PFSK-1 (cell line): ENCODE results near the gene ELP2.

Source experiments
- POLR2AphosphoS5 ChIP-seq: IDR thresholded peaks from 2 replicates; pipeline ENCODE4 v1.6.1; 2012; ENCODE audit warnings: low read depth, mild to moderate bottlenecking, control low read depth, low read length, moderate library complexity
- TAF1 ChIP-seq: IDR thresholded peaks from 2 replicates; pipeline ENCODE4 v1.6.1; 2012; ENCODE audit warnings: low read length, control low read depth, borderline replicate concordance; ENCODE audit not compliant: insufficient read depth
- TF ChIP-seq, protein P1 (sequence below), 2 experiments: IDR thresholded peaks; 2 replicates each; pipeline versions ENCODE4 v1.6.1 to v1.8.0; 2011 to 2012; ENCODE audit warnings: low read depth in 2 of 2, low read length in 2 of 2, control low read depth in 1 of 2, inconsistent platforms in 1 of 2, mild to moderate bottlenecking in 1 of 2, moderate library complexity in 1 of 2; ENCODE audit not compliant: insufficient read depth in 1 of 2

DNA sequence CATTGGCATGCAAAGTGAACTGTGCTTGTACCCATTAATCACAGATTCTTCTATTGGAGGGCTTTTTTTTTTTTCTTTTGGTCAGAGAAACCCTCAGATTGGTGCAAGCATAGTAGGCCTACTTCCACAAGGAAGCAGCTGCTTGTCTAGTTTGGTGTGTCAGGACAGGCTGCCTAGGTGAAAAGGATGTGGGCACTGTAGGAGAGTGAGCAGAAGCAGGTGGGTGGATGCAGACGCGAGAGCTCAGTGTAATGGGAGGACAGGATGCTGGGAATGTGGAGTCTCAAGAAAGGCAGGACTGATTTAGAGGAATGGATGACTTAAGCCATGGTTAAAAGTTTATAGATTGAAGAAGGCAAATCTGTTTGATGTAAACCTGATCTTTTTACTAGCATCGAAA, 3.1 kb downstream of the ELP2 start:
- no peak for TF ChIP-seq TAF1
- no peak for TF ChIP-seq POLR2AphosphoS5
- TF ChIP-seq, protein P1, sequence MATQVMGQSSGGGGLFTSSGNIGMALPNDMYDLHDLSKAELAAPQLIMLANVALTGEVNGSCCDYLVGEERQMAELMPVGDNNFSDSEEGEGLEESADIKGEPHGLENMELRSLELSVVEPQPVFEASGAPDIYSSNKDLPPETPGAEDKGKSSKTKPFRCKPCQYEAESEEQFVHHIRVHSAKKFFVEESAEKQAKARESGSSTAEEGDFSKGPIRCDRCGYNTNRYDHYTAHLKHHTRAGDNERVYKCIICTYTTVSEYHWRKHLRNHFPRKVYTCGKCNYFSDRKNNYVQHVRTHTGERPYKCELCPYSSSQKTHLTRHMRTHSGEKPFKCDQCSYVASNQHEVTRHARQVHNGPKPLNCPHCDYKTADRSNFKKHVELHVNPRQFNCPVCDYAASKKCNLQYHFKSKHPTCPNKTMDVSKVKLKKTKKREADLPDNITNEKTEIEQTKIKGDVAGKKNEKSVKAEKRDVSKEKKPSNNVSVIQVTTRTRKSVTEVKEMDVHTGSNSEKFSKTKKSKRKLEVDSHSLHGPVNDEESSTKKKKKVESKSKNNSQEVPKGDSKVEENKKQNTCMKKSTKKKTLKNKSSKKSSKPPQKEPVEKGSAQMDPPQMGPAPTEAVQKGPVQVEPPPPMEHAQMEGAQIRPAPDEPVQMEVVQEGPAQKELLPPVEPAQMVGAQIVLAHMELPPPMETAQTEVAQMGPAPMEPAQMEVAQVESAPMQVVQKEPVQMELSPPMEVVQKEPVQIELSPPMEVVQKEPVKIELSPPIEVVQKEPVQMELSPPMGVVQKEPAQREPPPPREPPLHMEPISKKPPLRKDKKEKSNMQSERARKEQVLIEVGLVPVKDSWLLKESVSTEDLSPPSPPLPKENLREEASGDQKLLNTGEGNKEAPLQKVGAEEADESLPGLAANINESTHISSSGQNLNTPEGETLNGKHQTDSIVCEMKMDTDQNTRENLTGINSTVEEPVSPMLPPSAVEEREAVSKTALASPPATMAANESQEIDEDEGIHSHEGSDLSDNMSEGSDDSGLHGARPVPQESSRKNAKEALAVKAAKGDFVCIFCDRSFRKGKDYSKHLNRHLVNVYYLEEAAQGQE (IDR thresholded peaks at IDR 0.05; ENCODE audit: insufficient read depth in 1 of 2, low read depth in 2 of 2, low read length in 2 of 2): no peak
